ENCODE results near the gene SRGAP2.
"Not testable (repeated sequence)": the region's sequence is repeated elsewhere in the genome, so short reads cannot be mapped to it uniquely, and the experiment has no call there.

The SRGAP2 gene

DNA sequence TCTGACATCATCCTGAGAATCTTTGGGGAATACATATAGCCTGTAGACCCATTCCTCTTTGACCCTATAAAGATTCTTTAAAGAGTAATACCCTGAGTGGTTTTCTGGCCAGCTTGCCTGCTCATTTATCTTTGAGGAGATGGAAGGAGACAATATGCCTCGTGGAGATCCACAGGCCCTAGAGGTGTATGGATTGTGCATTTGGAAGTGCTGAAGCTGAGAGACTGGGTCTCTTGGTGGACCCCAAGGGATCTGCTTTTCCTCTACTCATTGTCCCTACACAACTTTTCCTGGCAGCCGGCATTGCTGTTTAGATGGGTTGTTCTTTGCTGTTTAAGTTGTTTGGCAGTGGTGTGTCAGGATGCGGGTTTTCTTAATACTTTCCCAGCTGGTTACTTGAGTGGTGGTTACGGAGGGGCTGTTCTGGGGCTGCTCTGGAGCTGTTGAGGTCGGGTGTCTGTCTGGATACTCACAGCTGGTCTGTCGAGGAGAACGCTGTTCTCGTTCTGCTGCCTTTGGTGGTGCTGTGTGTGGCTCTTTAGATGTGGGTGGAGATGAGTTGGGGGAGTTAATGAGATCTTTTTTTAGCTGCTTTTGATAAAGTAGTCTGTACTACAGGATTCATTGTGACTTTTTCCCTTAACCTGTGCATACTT, 49.5 kb downstream of the SRGAP2 start:
- not testable (repeated sequence) for DNase-seq
